Bronchial epithelial cell (primary cell): ENCODE data around the gene CERT1. TPM values are rescaled to one million over a fixed set of nuclear protein-coding genes. Genes with fewer than 3 reads are reported as not detected.
"Not testable (repeated sequence)": the region's sequence is repeated elsewhere in the genome, so short reads cannot be mapped to it uniquely, and the experiment has no call there.

Experiments used
- DNase-seq: peaks from one replicate; pipeline ENCODE4 v3.0.0-alpha.2; 2010; ENCODE audit warnings: low read depth
- FAIRE-seq: peaks from 2 replicates; lab custom pipeline; 2011; peaks lifted over from hg19 to GRCh38; lab: Jason Lieb, UNC
- H3K27me3 ChIP-seq: 2 replicates; pipeline ENCODE4 v1.5.1; 2011; ENCODE audit warnings: low read length; ENCODE audit not compliant: control insufficient read depth, insufficient read depth
- H3K36me3 ChIP-seq: 2 replicates; pipeline ENCODE4 v1.5.1; 2011; ENCODE audit warnings: low read length; ENCODE audit not compliant: control insufficient read depth, insufficient read depth
- H3K4me3 ChIP-seq: 2 replicates; pipeline ENCODE4 v1.5.1; 2011; ENCODE audit warnings: mild to moderate bottlenecking, low read depth, low read length, control low read depth
- CTCF ChIP-seq: IDR thresholded peaks from 2 replicates; pipeline ENCODE4 v1.5.1; 2011; ENCODE audit warnings: mild to moderate bottlenecking, moderate library complexity, low read length, control low read depth, inconsistent platforms; ENCODE audit not compliant: insufficient read depth, severe bottlenecking
- total RNA-seq: library from RNA; depleted of rRNA; stranded (reverse); fragments of >200 nt; gene quantifications from 2 replicates; pipeline ENCODE4 v1.2.1, GENCODE V29; 2014

CERT1 gene
- total RNA-seq, 1 donor from 2014 or later = 20.5 TPM

- Histone ChIP-seq H3K36me3 (no peaks in the 10 kb centered on the region), H3K27me3 (no peaks in the 10 kb centered on the region), H3K4me3 (peak overlapping the region; percentile 75)
- FAIRE-seq (no peak), DNase-seq (no peak)
- no peak for TF ChIP-seq CTCF
These were observed 494 bp downstream of the CERT1 start for GRCh38 chr5:75510836-75511434.

- Histone ChIP-seq H3K36me3 (no peaks in the 10 kb centered on the region), H3K4me3 (peak overlapping the region; percentile 75), H3K27me3 (no peaks in the 10 kb centered on the region)
- peak; percentile 35 for DNase-seq
- FAIRE-seq = no peak
- TF ChIP-seq CTCF = no peak
These were observed 1.0 kb downstream of the CERT1 start for GRCh38 chr5:75510417-75510835.

- DNase-seq (peak; percentile 30), FAIRE-seq (no peak)
- Histone ChIP-seq H3K4me3 (peak overlapping the region; percentile 75), H3K27me3 (no peaks in the 10 kb centered on the region), H3K36me3 (no peaks in the 10 kb centered on the region)
- TF ChIP-seq CTCF = no peak
These were observed 1.5 kb downstream of the CERT1 start for GRCh38 chr5:75509956-75510355.

GRCh38 chr5:75509546-75509945, 1.9 kb downstream of the CERT1 start:
- FAIRE-seq (no peak), DNase-seq (no peak)
- H3K36me3 ChIP-seq = no peaks in the 10 kb centered on the region
- H3K27me3 ChIP-seq = no peaks in the 10 kb centered on the region
- peak overlapping the region; percentile 75 for H3K4me3 ChIP-seq
- TF ChIP-seq CTCF = no peak

- no peaks in the 10 kb centered on the region for H3K27me3 ChIP-seq
- no peak for TF ChIP-seq CTCF
- no peak for FAIRE-seq
- no peak overlapping the region for H3K4me3 ChIP-seq
- no peaks in the 10 kb centered on the region for H3K36me3 ChIP-seq
- no peak for DNase-seq
These were observed 3.6 kb downstream of the CERT1 start for GRCh38 chr5:75507841-75508240.

GRCh38 chr5:75505112-75505511, 6.3 kb downstream of the CERT1 start:
- not testable (repeated sequence) for H3K27me3 ChIP-seq, H3K4me3 ChIP-seq, DNase-seq, H3K36me3 ChIP-seq, FAIRE-seq

- H3K4me3 ChIP-seq, H3K27me3 ChIP-seq, FAIRE-seq, DNase-seq, H3K36me3 ChIP-seq: not testable (repeated sequence)
These were observed 12.6 kb downstream of the CERT1 start for GRCh38 chr5:75498875-75499274.
